ENCODE measurements around the gene KCNJ10.

The KCNJ10 gene

DNA sequence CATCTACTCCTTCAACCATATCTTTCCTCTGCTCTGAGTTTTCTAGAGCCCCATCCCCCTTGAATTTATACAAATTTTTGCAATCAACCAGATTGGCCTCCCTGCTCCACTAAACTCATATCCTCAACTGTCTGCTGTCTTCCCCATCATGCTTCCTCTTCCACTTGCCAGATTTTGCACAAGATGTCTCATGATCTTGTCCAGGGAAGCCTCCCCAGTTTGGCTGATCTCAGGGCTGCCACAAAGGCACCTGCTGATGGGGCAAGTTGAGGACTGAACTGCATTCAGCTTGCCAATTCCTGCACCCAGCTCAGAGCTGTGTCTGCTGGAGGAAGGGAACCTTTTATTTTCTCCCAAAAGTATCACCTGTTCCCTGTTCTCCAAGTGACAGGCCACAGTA lies 7.5 kb upstream of the KCNJ10 start:
- Histone ChIP-seq H3K4me2 (ENCODE audit: low read length) (no peak overlapping the region), H3K36me3 (ENCODE audit: control insufficient read depth, insufficient read depth, low read length) (no peaks in the 10 kb centered on the region), H3K4me1 (no peaks in the 10 kb centered on the region), H3K27ac (no peak overlapping the region), H2AFZ (no peak overlapping the region), H3K9ac (no peak overlapping the region), H3K4me3 (ENCODE audit: low read depth, low read length) (no peak overlapping the region), H3K9me3 (ENCODE audit: control insufficient read depth, low read length) (no peaks in the 10 kb centered on the region), H3K79me2 (no peaks in the 10 kb centered on the region), H3K27me3 (ENCODE audit: control insufficient read depth, insufficient read depth, low read length) (no peaks in the 10 kb centered on the region)
- no peak for TF ChIP-seq CTCF (IDR thresholded peaks at IDR 0.05)

GRCh38 chr1:160076295-160076694 lies 6.3 kb upstream of the KCNJ10 start:
- H3K9ac ChIP-seq, result no peak overlapping the region
- H3K4me1 ChIP-seq, result no peaks in the 10 kb centered on the region
- no peak overlapping the region for H2AFZ ChIP-seq
- no peaks in the 10 kb centered on the region for H3K9me3 ChIP-seq (ENCODE audit: control insufficient read depth, low read length)
- H3K4me3 ChIP-seq (ENCODE audit: low read depth, low read length), result no peak overlapping the region
- no peaks in the 10 kb centered on the region for H3K36me3 ChIP-seq (ENCODE audit: control insufficient read depth, insufficient read depth, low read length)
- TF ChIP-seq CTCF (IDR thresholded peaks at IDR 0.05), result no peak
- H3K27me3 ChIP-seq (ENCODE audit: control insufficient read depth, insufficient read depth, low read length), result no peaks in the 10 kb centered on the region
- no peak overlapping the region for H3K4me2 ChIP-seq (ENCODE audit: low read length)
- no peak overlapping the region for H3K27ac ChIP-seq
- H3K79me2 ChIP-seq, result no peaks in the 10 kb centered on the region

GRCh38 chr1:160075836-160076235 lies 5.9 kb upstream of the KCNJ10 start:
- Histone ChIP-seq H3K4me1 (no peaks in the 10 kb centered on the region), H3K9ac (no peak overlapping the region), H3K27ac (no peak overlapping the region), H3K4me2 (ENCODE audit: low read length) (no peak overlapping the region), H2AFZ (no peak overlapping the region), H3K9me3 (ENCODE audit: control insufficient read depth, low read length) (no peaks in the 10 kb centered on the region), H3K36me3 (ENCODE audit: control insufficient read depth, insufficient read depth, low read length) (no peaks in the 10 kb centered on the region), H3K4me3 (ENCODE audit: low read depth, low read length) (no peak overlapping the region), H3K27me3 (ENCODE audit: control insufficient read depth, insufficient read depth, low read length) (no peaks in the 10 kb centered on the region), H3K79me2 (no peaks in the 10 kb centered on the region)
- no peak for TF ChIP-seq CTCF (IDR thresholded peaks at IDR 0.05)

- no peaks in the 10 kb centered on the region for H3K36me3 ChIP-seq (ENCODE audit: control insufficient read depth, insufficient read depth, low read length)
- H3K4me3 ChIP-seq (ENCODE audit: low read depth, low read length), result no peak overlapping the region
- no peak overlapping the region for H2AFZ ChIP-seq
- no peaks in the 10 kb centered on the region for H3K27me3 ChIP-seq (ENCODE audit: control insufficient read depth, insufficient read depth, low read length)
- no peak overlapping the region for H3K27ac ChIP-seq
- no peaks in the 10 kb centered on the region for H3K4me1 ChIP-seq
- TF ChIP-seq CTCF (IDR thresholded peaks at IDR 0.05), result no peak
- no peaks in the 10 kb centered on the region for H3K79me2 ChIP-seq
- no peak overlapping the region for H3K4me2 ChIP-seq (ENCODE audit: low read length)
- H3K9ac ChIP-seq, result no peak overlapping the region
- H3K9me3 ChIP-seq (ENCODE audit: control insufficient read depth, low read length), result no peaks in the 10 kb centered on the region
Measured at GRCh38 chr1:160074865-160075264, 4.9 kb upstream of the KCNJ10 start.

GRCh38 chr1:160071289-160071688 lies 1.3 kb upstream of the KCNJ10 start:
- Histone ChIP-seq H3K9me3 (ENCODE audit: control insufficient read depth, low read length) (no peaks in the 10 kb centered on the region), H3K36me3 (ENCODE audit: control insufficient read depth, insufficient read depth, low read length) (no peaks in the 10 kb centered on the region), H3K27me3 (ENCODE audit: control insufficient read depth, insufficient read depth, low read length) (no peaks in the 10 kb centered on the region), H3K27ac (no peak overlapping the region), H2AFZ (no peak overlapping the region), H3K9ac (no peak overlapping the region), H3K79me2 (no peaks in the 10 kb centered on the region), H3K4me2 (ENCODE audit: low read length) (no peak overlapping the region), H3K4me1 (no peaks in the 10 kb centered on the region), H3K4me3 (ENCODE audit: low read depth, low read length) (no peak overlapping the region)
- no peak for TF ChIP-seq CTCF (IDR thresholded peaks at IDR 0.05)

Measured in parathyroid adenoma (tissue), 2 donors.